ENCODE data around the gene PEX19.
A peak's percentile ranks its signal among the peaks of the same experiment; 100 is the strongest.

Gene PEX19

GRCh38 chr1:160277330-160277729, 7.6 kb downstream of the PEX19 start:
- DNase-seq, result no peak

GRCh38 chr1:160271025-160271424, 13.9 kb downstream of the PEX19 start:
- no peak for DNase-seq

DNA sequence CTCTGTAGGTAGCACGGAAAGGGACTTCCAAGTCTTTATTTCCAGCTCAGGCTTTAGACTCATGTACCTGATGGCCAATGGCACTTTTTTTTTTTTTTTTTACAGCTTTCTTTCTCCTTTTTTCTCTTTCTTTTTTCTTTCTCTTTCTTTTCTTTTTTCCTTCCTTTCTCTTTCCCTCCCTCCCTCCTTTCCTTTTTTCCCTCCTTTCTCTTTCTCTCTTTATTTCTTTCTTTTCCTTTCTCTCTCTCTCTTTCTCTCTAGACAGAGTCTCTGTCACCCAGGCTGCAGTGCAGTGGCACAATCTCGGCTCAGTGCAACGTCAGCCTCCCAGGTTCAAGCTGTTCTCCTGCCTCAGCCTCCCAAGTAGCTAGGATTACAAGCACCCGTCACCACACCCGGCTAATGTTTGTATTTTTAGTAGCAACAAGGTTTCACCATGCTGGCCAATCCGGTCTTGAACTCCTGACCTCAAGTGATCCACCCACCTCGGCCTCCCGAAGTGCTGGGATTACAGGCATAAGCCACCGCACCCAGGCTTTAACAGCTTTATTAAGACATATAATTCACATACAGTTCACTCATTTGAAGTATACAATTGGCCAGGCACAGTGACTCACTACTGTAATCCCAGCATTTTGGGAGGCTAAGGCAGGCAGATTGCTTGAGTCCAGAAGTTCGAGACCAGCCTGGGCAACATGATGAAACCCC, 17.5 kb downstream of the PEX19 start:
- DNase-seq, result no peak

- DNase-seq, result no peak
Observed at GRCh38 chr1:160264795-160265307, 20.1 kb downstream of the PEX19 start.

DNA sequence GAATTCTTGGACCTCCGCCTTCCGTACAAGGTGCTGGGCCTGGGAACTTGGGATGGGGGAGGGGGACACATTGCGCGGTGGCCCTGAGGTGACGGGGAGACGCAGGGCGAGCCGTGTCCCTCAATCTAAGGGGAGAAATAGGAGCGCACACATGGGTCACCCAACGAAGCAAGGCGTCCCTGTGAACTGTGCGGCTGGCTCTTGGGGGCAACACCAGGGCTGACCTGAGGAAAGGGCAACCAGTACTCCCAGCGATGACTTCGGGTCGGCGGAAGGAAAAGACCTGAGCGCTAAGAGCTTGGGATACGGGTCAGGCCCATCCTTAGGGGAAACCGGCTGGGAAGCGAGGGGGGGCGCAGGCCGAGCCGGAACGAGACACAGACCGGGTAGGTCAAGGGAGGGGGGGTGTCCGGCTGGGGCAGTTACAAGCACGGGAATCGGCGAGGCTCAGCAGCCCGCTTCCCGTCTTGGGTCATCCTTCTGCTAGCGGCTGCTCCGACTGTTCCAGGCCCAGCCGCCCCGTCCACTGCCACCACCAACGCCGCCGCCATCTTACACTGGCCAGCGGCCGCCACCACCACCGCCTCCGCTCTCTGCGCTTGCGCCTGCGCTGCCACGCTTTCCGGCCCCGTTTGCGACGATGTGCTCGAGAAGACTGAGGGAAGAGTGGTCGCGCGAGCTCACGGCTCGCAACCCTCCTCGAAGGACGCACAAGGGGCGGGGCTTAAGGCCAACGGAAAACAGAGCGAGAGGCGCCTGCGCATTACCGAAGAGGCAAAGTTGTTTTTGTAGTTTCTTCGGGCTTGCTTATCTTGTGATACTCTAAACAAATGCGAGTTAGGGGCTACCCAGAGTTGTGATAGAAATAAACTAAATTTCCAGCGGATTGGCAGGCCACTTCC, 22.8 kb downstream of the PEX19 start, which contains the start of gene DCAF8:
Gene DCAF8 (minus strand): TSS at position 657 of the 902 bp plus-strand sequence. CDS start 18,541 bp downstream, outside the sequence.
- peak; percentile 96 for DNase-seq

DNA sequence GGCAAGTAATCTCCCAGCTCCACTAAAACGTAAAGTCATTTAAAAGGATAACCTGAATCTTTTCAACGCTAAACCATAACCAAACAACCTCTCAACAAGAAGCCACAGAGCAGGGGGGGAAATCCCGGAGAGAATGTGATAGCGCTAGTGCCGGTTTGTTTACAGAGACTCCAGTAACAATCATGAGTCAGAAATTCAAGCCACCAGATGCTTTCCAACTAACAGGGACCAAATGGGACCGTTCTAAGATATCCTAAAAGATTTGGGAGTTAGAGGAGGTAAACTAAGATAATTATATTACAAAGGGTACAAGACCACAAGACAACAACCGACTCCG, 23.4 kb downstream of the PEX19 start:
- DNase-seq, result peak; percentile 15

GRCh38 chr1:160260406-160261382, 24.2 kb downstream of the PEX19 start:
- DNase-seq, result peak; percentile 16

GRCh38 chr1:160258177-160258798, 26.6 kb downstream of the PEX19 start:
- no peak for DNase-seq

- no peak for DNase-seq
Observed at GRCh38 chr1:160257411-160258015, 27.4 kb downstream of the PEX19 start.

DNA sequence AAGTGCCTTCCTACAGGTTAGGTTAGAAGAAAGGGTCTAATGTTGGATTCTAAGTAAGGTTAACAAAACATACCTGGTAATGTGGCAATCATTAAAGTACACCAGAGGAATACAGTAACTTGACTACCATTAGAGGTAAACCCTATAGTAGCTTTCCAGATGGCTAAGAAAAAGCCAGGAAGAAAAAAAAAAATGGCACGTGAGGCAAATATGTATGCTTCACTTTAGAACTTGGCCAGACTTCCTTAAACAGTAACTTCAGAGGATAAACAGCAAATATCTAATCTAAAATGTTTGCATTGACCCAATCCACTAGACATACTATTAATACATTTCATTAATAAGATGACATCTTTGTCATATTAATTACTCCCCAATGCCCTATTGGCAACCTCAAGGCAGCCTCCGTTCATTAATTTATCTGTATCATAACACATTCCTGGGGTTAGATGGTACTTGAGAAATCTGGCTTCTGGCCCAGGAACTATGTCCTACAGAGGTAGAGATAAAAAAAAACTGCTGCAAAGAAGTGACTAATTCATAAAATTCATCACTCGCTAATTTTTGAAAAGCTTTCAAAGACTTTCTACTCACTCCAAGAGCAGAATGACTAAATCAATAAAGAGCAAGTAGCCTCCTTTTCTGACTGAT, 28.4 kb downstream of the PEX19 start:
- no peak for DNase-seq

GRCh38 chr1:160255781-160256300, 29.1 kb downstream of the PEX19 start:
- DNase-seq, result no peak

GRCh38 chr1:160251687-160252526, 33.0 kb downstream of the PEX19 start:
- DNase-seq, result peak; percentile 48

- no peak for DNase-seq
Observed at GRCh38 chr1:160251011-160251410, 33.9 kb downstream of the PEX19 start.

DNA sequence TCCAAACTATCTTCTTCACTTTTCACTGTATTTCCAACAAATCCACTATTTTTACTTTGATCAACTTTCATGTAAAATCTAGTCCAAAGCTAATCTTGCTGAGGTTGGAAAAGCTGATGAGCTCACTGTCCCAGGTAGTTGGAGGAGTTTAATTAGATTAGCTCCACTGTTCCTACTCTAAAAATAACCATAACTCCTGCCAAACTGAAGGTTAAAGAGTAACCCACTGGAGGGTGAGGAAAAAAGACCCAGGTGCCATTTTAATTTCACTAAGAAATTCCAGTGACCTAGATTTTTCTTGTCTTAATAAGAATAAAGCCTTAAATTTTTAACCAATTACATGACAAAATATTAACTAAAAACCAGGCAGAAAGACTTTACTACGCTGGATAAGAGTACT, 37.9 kb downstream of the PEX19 start:
- DNase-seq, result no peak

GRCh38 chr1:160245434-160245833, 39.5 kb downstream of the PEX19 start:
- DNase-seq, result no peak

- DNase-seq, result no peak
Observed at GRCh38 chr1:160244209-160244608, 40.7 kb downstream of the PEX19 start.

GRCh38 chr1:160243767-160244166, 41.2 kb downstream of the PEX19 start:
- DNase-seq, result no peak

DNA sequence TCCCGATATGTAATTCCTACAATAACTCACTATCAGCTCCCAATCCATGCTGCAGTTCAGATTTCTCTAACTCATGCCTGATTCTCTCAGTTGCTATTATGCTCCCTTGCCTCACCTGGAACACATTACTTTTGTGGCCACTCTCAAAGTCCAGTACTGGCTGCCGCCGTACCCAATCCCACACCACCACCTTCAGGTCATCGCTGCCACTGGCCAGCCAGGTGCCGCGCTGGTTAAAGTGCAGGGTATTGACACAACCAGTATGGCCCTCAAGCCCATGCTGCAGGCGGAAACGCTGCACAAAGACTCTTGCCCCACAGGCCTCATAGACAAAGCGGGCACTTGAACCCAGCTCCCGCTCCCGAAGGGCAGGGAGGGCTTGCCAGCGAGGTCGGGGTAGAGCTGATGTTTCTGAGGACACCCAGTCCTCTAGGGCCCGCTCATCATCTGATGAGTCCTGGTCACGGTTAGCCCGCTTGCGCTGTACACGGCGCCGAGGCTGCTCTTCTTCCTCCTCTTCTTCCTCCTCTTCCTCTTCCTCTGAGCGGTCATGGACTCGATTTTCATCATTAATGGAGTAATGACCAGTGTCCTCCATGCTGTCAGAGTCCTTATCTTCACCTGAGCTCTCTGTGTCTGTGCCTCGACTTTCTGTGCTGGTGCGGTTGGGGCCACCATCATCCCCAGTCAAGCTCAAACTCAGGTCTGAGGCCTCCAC, 45.2 kb downstream of the PEX19 start:
- no peak for DNase-seq

DNA sequence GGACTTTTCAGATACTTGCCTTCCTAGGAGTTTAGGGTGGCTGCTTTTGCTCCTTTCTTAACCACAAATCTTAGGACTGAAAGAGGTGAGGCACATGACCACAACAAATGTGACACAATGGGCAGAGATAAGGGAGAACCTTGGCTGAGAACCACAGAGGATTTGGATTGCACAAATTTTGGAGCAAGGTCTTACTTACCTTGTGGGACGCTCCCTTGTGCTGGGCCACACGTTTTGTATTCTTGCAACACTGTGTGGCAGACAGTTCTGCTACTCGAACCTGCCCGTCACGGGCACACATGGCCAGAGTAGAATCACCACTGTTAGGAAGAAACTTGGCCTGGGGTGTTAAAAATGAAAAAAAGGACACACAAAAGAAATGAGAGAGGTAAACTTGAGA, 46.5 kb downstream of the PEX19 start:
- DNase-seq, result no peak
